Adipose tissue (tissue), 3 donors: ENCODE data around the gene LRP5. TPM values are rescaled to one million over a fixed set of nuclear protein-coding genes. Genes with fewer than 3 reads are reported as not detected.

ENCODE experiments used
- H3K27ac ChIP-seq: one replicate; pipeline ENCODE4 v1.5.1; 2013; ENCODE audit warnings: low read depth, low read length
- WGBS, 3 donors: extraction: QIAGEN DNeasy Blood & Tissue Kit; methylation state at CpG; one replicate each; pipeline ENCODE4 v1.1.7; 2013; 5-methylcytosine and 5-hydroxymethylcytosine counted together
- polyA plus RNA-seq, 3 donors: library from polyadenylated mRNA; stranded (reverse); fragments of 200-250 nt; gene quantifications; one replicate each; pipeline ENCODE4 v1.2.3, GENCODE V29; 2013
- donor health status: healthy with polysubstance abuse.
- donor health status: Bipolar disorder and iron deficiency.
- donor health status: healthy.

The LRP5 gene
- polyA plus RNA-seq, 3 donors, result 26.0 to 50.1 (median 33.6) TPM

DNA sequence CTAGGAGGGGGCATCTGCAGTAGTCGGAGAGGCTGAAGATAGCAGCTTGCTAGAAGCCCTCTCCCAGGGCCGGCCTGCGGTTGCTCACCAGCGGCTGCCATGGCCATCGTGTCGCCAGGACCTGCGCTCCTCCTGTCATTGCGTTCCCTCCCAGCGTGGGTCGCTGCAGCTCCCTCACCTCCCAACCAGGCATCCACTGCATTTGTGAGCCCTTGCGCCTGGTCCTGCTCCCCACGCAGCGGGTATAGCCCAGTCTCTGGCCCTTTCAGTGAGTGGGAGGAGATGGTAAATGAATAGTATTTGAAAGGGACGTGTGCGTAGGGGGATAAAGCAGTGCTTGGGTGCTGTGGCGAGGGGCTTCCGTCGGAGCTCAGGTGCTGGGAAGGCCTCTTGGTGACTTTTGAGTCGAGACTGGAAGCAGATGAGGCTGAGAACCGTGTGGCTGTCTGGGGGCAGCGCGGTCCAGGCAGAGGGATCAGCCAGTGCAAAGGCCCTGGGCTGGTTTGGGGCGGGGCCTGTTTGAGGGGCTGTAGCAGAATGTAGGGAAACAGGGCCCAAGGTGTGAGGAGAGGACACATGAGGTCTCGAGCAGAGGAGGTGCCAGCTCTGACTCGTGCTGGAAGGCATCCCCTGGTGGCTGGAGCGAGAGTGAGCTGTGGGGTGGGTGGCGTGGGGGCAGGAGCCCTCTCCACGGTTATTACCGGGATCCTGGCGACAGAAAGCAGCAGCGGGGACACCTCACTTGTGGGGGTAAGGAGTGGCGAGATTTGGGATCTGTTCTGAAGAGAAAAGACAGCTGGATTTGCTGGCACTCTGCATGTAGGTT, 39.3 kb downstream of the LRP5 start:
- 94 to 95% (median 94%) methylated on average over 32 of the region's 32 CpGs for WGBS, 3 donors
- no peak overlapping the region for H3K27ac ChIP-seq

DNA sequence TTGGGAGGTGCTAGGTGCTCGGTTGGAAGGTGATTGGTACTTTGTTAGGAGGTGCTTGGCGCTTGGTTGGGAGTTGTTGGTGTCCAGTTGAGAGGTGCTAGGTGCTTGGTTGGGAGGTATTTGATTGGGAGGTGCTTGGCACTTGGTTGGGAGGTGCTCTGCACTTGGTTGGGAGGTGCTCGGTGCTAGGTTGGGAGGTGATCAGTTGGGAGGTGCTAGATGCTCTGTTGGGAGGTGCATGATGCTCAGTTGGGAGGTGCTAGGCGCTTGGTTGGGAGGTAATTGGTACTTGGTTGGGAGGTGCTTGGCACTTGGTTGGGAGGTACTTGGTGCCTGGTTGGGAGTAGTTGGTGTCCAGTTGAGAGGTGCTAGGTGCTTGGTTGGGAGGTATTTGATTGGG, 40.2 kb downstream of the LRP5 start:
- 93 to 100% (median 95%) methylated on average over 4 of the region's 4 CpGs for WGBS, 3 donors
- H3K27ac ChIP-seq, result no peak overlapping the region

DNA sequence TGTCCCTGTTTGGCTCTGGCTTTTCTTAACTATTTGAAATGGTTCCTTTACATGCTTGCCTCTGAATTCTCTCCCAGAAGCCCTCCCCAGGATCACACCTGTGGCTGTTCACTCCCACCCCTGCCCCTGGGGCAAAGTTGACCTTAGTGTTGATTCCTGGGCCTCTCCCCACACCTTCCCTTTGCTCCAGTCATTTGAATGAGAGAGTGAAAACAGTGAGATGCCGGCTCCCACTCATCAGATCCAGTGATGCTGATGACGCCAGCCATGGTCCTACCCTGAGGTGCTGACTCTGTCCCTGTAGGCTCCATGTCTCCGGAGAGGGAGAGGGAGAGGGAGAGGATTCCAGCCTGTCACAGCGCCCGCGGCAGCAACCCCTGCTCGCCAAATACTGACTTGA, 40.7 kb downstream of the LRP5 start:
- no peak overlapping the region for H3K27ac ChIP-seq
- 92 to 95% (median 93%) methylated on average over 7 of the region's 7 CpGs for WGBS, 3 donors

DNA sequence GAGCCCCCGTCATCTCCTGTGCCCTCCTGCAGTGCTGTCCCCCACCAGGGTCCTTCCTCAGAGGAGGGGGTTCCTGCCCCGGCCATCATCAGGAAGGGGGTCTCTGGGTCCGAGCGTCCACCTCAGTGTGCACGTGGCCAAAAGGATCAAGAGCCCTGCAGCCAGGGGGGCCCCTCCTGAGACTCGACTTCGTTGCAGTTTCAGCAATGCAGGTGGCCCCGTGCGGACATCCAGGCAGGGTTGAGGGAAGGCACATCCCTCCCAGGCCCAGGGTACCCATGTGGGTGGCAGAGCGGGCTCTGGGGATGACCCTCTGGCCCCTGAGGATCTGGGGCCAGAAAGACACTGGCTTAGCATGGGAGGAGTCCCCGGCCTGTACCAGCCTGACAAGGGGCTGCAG, 41.3 kb downstream of the LRP5 start:
- WGBS, 3 donors, result 84 to 92% (median 88%) methylated on average over 10 to 11 of the region's 11 CpGs
- no peak overlapping the region for H3K27ac ChIP-seq

DNA sequence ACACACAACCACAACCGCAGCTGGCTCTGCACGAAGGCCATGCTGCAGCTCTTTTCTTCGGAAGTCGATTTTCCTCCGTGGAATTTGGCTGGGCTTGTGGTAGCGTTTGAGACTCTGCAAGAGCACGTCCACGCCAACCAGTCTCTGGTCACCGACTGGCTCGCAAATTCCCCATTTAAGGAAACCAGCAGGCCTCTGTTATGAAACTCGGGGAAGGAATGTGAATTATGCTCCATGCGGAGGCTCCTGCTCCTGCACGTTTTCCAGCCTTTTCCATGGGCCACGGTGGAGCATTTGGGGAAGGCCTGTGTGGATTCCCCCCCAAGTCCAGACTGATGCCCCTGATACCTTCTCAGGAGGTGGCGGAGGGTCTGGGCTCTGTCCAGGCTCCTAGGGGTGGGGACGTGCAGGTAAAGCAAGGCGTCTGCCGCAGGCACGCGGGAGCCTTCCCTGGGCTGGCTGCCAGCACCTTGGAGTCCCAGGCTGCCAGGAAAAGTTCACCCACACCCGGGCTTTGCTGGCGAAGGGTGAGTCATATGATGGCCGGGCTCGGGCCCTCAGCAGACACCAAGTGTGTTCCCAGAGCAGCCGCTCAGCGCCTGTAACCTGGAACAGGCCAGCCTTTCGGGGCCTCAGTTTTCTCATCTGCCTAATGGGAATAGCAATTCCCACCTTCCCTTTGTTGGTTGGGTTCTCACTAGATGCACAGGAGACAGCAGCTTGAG, 41.9 kb downstream of the LRP5 start:
- H3K27ac ChIP-seq, result no peak overlapping the region
- 47 to 59% (median 51%) methylated on average over 27 of the region's 27 CpGs for WGBS, 3 donors

DNA sequence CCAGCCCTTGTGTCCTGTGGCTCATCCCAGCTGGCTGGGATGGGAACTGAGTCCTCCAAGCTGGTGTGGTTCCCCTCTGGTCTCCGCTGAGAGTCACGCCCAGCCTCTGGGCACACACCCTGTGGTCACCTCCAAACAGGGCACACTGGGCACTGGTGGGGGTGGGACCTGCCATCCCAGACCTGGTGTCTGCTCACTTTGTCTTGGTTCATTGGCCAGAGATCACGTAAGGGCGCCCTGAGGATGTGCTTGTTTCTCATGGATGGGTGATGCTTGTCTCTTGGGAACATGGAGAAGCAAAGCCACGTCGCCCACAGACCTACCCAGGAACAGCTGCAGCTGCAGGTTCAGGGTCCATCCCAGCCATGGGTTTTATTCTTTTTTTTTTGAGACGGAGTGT, 43.1 kb downstream of the LRP5 start:
- no peak overlapping the region for H3K27ac ChIP-seq
- WGBS, 3 donors, result 94% methylated on average over 7 of the region's 7 CpGs

DNA sequence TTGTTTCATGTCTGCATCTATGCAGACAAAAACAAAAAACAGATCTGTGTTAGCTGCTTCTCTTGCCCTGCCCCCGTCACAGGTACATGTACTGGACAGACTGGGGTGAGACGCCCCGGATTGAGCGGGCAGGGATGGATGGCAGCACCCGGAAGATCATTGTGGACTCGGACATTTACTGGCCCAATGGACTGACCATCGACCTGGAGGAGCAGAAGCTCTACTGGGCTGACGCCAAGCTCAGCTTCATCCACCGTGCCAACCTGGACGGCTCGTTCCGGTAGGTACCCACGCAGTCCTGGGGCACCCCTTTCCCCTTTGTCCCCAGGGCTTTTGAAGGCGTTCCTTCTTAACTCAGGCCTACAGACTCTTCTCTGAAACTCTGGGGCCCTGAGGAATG, 45.2 kb downstream of the LRP5 start:
- H3K27ac ChIP-seq, result no peak overlapping the region
- 86 to 96% (median 91%) methylated on average over 14 of the region's 14 CpGs for WGBS, 3 donors

DNA sequence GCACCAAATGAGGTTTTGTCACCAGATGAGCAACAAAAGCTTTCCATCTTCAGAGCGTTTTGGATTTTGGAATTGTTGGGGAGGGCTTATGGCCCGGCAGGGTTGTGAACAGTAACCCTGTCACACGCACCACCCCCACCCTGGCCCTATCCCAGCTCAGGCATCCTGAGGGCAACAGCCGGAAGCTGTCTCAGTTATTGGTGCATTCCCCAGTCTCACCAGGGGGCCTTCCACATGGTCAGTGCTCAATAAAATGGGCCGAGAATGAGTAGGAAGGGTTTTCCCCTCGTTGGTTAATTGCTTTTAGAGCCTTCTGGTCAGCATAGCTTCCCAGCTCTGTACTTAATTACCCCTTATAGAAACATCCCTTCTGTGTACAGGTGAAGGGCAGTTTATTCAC, 46.0 kb downstream of the LRP5 start:
- no peak overlapping the region for H3K27ac ChIP-seq
- WGBS, 3 donors, result 80 to 90% (median 85%) methylated on average over 6 of the region's 6 CpGs

DNA sequence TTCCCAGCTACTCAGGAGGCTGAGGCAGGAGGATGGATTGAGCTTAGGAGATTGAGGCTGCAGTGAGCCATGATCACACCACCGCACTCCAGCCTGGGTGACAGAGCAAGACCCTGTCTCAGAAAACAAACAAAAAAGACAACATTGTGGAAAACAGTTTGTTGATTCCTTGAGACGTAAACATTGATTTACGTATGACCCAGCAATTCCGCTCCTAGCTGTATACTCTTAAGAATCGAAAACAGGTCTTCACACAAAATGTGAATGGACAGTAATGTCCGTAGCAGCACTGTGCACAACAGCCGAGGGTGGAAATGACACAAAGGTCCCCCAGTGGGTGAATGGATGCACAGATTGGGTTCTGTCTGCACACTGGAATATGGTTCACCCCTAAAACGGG, 49.3 kb downstream of the LRP5 start:
- H3K27ac ChIP-seq, result no peak overlapping the region
- 97% methylated on average over 8 of the region's 8 CpGs for WGBS, 3 donors

DNA sequence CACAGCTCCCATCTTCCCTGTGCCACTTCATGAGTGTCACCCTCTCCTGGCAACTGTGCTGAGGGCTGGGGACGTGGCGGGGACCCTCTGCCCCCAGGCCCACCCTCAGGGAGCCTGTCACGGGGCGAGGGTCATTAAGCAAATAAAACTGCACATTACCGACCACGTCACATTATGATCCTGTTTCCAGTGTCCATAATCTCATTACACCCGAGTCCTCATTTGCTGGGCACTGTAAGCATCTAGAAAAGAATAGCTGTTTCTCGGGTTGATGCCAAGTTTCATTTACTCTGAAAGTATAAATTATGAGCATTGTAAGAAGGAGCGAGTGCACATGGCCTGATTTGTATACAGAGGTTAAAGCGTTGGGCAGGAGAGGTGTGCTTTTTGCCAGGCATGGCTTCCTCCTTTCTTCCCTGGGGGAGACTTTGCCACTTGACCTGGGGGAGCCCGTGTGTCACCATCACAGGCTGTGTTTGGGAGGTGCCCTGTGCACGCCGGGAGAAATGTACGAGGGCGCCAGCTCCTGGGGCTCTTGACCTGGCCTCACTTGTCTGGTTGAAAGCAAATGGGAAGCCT, 50.5 kb downstream of the LRP5 start:
- no peak overlapping the region for H3K27ac ChIP-seq
- 89 to 94% (median 92%) methylated on average over 15 of the region's 15 CpGs for WGBS, 3 donors

DNA sequence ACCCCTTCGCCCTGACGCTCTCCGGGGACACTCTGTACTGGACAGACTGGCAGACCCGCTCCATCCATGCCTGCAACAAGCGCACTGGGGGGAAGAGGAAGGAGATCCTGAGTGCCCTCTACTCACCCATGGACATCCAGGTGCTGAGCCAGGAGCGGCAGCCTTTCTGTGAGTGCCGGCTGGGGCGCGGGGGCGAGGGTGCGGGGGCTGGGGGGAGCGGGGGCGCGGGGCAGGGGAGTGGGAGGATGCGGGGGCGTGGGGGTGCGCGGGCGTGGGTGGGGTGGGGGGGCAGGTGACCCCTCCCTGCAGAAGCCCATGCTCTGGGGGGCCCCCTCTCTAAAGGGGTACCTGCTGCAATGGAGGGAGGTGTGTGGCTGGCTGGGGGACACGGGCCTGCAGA, 51.4 kb downstream of the LRP5 start:
- H3K27ac ChIP-seq, result no peak overlapping the region
- WGBS, 3 donors, result 93 to 95% (median 94%) methylated on average over 18 to 20 of the region's 20 CpGs

DNA sequence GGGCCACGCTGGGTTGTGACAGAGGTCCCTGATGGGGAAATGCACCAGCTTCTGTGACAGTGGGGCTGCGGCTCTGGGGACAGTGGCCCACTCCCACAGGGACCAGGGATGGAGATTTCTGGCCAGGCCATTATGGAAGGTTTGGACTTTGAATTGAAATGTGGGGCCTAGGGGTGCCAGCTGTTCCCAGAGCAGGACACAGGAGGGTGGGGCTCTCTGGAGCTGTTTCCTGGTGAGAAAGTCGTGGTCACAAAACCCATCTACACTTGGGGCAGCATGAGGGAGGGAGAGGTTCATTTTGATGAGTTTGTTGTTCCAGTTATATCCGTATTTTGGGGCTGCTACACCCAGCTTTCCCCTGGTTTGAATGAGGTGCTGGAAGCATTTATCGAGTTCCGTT, 52.2 kb downstream of the LRP5 start:
- no peak overlapping the region for H3K27ac ChIP-seq
- WGBS, 3 donors, result 90 to 94% (median 91%) methylated on average over 6 of the region's 6 CpGs

DNA sequence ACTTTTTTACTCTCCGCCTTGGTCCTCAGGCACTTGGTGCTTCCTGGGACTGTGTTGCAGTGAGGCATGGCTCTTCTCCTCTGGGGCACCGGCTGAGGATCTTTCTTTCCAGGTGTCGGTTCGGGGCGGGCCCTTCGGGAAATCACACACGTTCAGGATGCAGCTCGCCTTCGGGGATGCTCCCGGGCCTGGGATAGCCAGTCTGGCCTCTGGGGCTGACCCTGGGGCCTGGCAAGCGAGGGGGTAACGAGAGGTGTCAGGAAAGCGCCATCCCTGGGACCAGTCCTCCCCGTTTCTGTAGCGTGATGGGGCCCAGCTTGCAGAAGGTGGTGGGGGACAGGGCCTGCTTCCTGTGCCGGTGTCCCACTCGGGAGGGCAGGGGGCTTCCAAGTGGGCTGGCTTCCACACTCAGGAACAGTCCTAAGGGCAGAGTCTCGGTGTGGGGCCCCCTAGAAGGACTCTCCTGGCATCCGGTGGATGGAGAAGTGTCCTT, 53.6 kb downstream of the LRP5 start:
- 88 to 94% (median 91%) methylated on average over 19 of the region's 19 CpGs for WGBS, 3 donors
- H3K27ac ChIP-seq, result no peak overlapping the region

DNA sequence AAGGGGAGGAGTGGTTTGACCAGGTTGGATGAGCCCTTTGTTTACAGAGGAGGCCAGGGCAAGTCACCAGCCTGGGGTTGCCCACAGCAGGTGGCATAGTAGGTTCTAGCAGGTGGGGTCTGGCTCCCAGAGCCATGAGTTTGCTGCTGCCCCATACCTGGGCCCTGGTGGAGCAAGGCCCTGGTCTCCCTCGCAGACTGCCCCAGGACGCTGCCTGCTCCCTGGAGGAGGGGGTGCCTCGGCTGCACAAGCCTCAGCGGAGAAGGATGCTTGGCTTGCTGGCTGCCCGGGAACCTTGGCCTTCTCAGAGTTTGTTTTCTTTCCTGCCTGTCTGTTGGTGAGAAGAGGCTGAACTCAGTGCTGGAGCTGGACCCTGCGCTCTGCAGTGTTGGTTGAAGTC, 54.9 kb downstream of the LRP5 start:
- H3K27ac ChIP-seq, result no peak overlapping the region
- WGBS, 3 donors, result 91 to 95% (median 94%) methylated on average over 6 of the region's 6 CpGs

DNA sequence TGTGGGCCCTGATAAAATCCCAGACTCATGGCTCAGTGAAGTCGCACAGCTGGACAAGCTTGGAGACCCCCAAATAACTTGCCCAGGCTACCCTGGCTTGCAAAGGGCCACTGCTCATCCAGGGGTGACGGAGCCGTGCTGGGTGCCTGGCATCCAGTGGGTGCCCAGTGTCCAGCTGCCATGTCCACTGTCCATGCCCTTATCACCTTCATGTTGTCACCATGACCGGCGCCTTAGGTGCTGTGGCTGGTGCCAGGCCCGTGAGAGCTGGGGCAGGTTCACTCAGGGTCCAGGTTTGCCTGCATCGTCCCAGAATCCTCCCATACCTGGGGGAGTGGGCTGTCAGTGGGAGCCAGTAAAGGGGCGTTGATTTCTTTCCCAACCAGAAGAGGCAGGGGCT, 57.4 kb downstream of the LRP5 start:
- WGBS, 3 donors, result 88 to 92% (median 92%) methylated on average over 8 of the region's 8 CpGs

DNA sequence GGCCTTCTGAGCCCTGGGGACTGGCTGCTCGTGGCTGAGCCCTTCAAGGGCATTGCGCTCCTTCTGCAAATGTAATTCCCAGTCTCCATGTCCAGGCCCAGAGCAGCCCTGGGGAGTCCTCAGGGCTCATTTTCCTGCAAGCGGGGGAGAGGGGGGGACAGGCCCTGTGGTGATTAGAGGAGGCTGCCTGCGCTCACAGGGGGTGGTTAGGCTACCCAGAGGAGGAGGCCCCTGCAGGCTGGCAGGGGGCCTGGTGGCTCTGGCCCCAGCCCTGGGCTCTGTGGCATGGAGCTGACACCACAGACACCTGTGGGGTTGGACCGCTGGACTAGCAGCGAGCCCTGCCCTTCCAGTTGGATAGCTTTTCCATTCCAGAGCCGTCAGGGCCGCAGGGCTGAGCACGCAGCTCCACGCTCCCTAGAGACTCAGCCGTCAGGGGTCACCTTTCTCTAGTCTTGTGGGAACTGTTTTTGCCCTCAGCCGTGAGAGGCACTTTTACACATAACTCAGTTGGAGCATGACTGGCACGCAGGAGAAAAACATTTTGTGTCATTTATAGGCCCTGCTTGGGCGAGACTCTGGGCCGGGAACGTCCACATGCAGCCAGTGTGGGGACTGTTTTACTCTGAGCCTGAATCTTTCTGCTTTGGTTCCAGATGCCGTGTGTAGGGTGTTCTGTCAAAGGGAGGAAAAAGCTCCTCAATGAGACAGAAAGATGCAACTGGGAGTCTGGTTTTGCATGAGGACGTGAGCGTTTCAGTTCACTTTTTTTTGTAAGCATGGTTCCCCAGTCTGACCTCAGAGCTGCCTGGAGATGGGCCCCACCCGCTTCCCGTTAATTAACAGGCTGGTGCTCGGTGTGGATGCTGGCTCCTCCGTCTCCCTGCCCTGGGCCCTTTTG, 58.1 kb downstream of the LRP5 start:
- no peak overlapping the region for H3K27ac ChIP-seq
- 48 to 74% (median 61%) methylated on average over 23 of the region's 23 CpGs for WGBS, 3 donors

More for the DNA sequence above, 57.4 kb downstream of the LRP5 start:
- H3K27ac ChIP-seq, result no peak overlapping the region

DNA sequence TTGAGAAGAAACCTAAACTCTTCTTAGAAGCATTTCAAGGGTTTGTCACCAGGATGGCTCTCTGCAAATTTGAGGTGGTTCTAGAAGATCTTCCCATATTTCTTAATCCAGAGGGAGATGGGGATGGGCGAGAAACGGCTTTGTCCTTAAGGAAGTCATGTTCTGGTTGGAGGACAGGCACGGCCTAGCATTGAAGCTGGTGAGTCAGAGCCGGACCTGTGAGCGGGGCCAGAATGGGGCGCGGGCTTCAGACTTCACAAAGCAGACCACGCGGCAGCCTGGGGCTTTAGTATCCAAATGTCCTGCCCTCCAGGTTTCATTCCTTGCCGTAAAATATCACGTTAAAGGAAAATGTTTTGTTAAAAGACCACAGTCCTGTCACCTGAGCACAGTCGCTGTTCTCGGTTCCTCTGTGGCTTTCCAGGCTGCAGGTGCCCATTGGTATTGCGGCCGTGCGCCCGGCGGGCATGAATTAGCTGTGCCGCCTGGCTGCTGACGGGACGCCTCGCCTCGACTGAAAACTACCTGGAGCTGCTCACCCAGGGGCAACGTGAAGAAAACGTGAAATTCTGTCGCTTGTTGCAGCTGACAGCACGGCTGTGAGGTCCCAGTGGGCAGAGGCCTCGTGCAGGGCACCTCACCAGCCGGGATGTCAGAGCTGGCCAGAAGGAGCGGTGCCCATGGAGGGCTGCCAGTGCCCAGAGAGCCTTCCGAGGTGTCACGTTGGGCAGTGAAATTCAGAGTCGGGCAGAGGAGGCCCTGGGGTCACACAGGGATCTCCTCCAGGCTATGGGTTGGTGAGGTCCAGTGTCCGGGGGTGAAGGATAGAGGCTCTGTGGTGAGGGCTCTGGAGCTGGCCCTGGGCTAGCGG, 59.0 kb downstream of the LRP5 start:
- 88 to 92% (median 88%) methylated on average over 35 of the region's 35 CpGs for WGBS, 3 donors
- H3K27ac ChIP-seq, result no peak overlapping the region

DNA sequence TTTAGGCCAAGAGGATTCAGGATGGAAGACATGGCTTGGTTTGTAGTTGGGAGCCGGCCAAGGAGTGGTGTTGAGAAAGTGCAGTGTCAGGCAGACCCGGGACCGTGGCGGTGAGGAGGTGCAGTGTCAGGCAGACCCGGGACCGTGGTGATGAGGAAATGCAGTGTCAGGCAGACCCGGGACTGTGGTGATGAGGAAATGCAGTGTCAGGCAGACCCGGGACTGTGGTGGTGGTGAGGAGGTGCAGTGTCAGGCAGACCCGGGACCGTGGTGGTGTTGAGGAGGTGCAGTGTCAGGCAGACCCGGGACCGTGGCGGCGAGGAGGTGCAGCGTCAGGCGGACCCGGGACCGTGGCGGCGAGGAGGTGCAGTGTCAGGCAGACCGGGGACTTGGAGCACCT, 59.7 kb downstream of the LRP5 start:
- H3K27ac ChIP-seq, result no peak overlapping the region
- 75 to 80% (median 78%) methylated on average over 21 of the region's 21 CpGs for WGBS, 3 donors
